ENCODE results near the gene SNW1.

SNW1 gene

GRCh38 chr14:77791225-77791600, 30.3 kb upstream of the SNW1 start:
- no peak overlapping the region for H3K4me3 ChIP-seq (ENCODE audit: low read depth, low read length)
- CTCF ChIA-PET, result interaction anchor here (0.6 kb wide), 1 partner anchor 1142 kb away, joined by 6 read pairs; no protein-coding TSS in a partner anchor
- TF ChIP-seq ZNF513 (tag by site-specific recombination; IDR thresholded peaks at IDR 0.05), result no peak
- TF ChIP-seq BCL11B (tag by site-specific recombination; IDR thresholded peaks at IDR 0.05; ENCODE audit: low read depth), result no peak
- TF ChIP-seq ZNF394 (tag by site-specific recombination; IDR thresholded peaks at IDR 0.05; ENCODE audit: borderline replicate concordance), result no peak
- TF ChIP-seq ZNF302 (tag by site-specific recombination; IDR thresholded peaks at IDR 0.05; ENCODE audit: low read depth), result no peak
- TF ChIP-seq ZNF624 (tag by site-specific recombination; IDR thresholded peaks at IDR 0.05), result no peak
- TF ChIP-seq KLF7 (tag by site-specific recombination; IDR thresholded peaks at IDR 0.05; ENCODE audit: borderline replicate concordance), result no peak
- no peak for TF ChIP-seq KLF8 (tag by site-specific recombination; IDR thresholded peaks at IDR 0.05)
- no peak for TF ChIP-seq ZFP3 (tag by site-specific recombination; IDR thresholded peaks at IDR 0.05; ENCODE audit: low read depth)
- no peak for TF ChIP-seq ZNF366 (tag by site-specific recombination; conservative IDR thresholded peaks at IDR 0.05)
- no peak for TF ChIP-seq ZNF843 (tag by site-specific recombination; IDR thresholded peaks at IDR 0.05)
- TF ChIP-seq SP7 (tag by site-specific recombination; IDR thresholded peaks at IDR 0.05), result no peak
- no peak for TF ChIP-seq ZNF518A (tag by site-specific recombination; conservative IDR thresholded peaks at IDR 0.05; ENCODE audit: low read depth)
- POLR2A ChIA-PET, result no interaction called here
- H3K9me3 ChIP-seq (ENCODE audit: control insufficient read depth, insufficient read depth, low read depth, low read length), result no peaks in the 10 kb centered on the region
- no peak overlapping the region for H3K27ac ChIP-seq (ENCODE audit: extremely low read depth, low read depth, low read length)
- no peaks in the 10 kb centered on the region for H3K36me3 ChIP-seq (ENCODE audit: control insufficient read depth in 2 of 2, insufficient read depth in 1 of 2, low read length in 2 of 2)
- no peaks in the 10 kb centered on the region for H3K4me1 ChIP-seq (ENCODE audit: control insufficient read depth, insufficient read depth, low read length)

- no peak for TF ChIP-seq ZNF837 (tag by site-specific recombination; IDR thresholded peaks at IDR 0.05)
- no peak for TF ChIP-seq REST (tag by site-specific recombination; IDR thresholded peaks at IDR 0.05)
- TF ChIP-seq ZNF2 (tag by site-specific recombination; IDR thresholded peaks at IDR 0.05), result no peak
- TF ChIP-seq ZNF398 (tag by site-specific recombination; IDR thresholded peaks at IDR 0.05), result no peak
- TF ChIP-seq OSR2 (tag by site-specific recombination; IDR thresholded peaks at IDR 0.05), result no peak
- CTCF ChIA-PET, result no interaction called here
- Histone ChIP-seq H3K36me3 (ENCODE audit: control insufficient read depth in 2 of 2, insufficient read depth in 1 of 2, low read length in 2 of 2) (no peaks in the 10 kb centered on the region), H3K27ac (ENCODE audit: extremely low read depth, low read depth, low read length) (no peak overlapping the region), H3K4me1 (ENCODE audit: control insufficient read depth, insufficient read depth, low read length) (no peaks in the 10 kb centered on the region), H3K4me3 (ENCODE audit: low read depth, low read length) (no peak overlapping the region), H3K9me3 (ENCODE audit: control insufficient read depth, insufficient read depth, low read depth, low read length) (no peaks in the 10 kb centered on the region)
- POLR2A ChIA-PET, result interaction anchor here (0.7 kb wide), 1 partner anchor 283 kb away, joined by 3 read pairs; no protein-coding TSS in a partner anchor
Observed at GRCh38 chr14:77790566-77791224, 29.7 kb upstream of the SNW1 start.
